ENCODE measurements around the gene OSBPL10.

OSBPL10 gene

GRCh38 chr3:31765871-31766270 is 215.2 kb downstream of the OSBPL10 start:
- DNase-seq (ENCODE audit: low read depth), result no peak
- no peak for TF ChIP-seq CTCF (conservative IDR thresholded peaks at IDR 0.05; ENCODE audit: low read depth, low read length)

GRCh38 chr3:31763731-31764130 is 217.3 kb downstream of the OSBPL10 start:
- no peak for TF ChIP-seq CTCF (conservative IDR thresholded peaks at IDR 0.05; ENCODE audit: low read depth, low read length)
- no peak overlapping the region for H3K4me3 ChIP-seq (ENCODE audit: low read depth, low read length)
- no peak for DNase-seq (ENCODE audit: low read depth)

More at GRCh38 chr3:31765871-31766270, 215.2 kb downstream of the OSBPL10 start:
- no peak overlapping the region for H3K4me3 ChIP-seq (ENCODE audit: low read depth, low read length)

GRCh38 chr3:31762888-31763351 is 218.1 kb downstream of the OSBPL10 start:
- TF ChIP-seq CTCF (conservative IDR thresholded peaks at IDR 0.05; ENCODE audit: low read depth, low read length), result no peak
- H3K4me3 ChIP-seq (ENCODE audit: low read depth, low read length), result no peak overlapping the region
- DNase-seq (ENCODE audit: low read depth), result no peak

- no peak for DNase-seq (ENCODE audit: low read depth)
- no peak overlapping the region for H3K4me3 ChIP-seq (ENCODE audit: low read depth, low read length)
- no peak for TF ChIP-seq CTCF (conservative IDR thresholded peaks at IDR 0.05; ENCODE audit: low read depth, low read length)
Observed at GRCh38 chr3:31762097-31762764, 218.8 kb downstream of the OSBPL10 start.

- H3K4me3 ChIP-seq (ENCODE audit: low read depth, low read length), result no peak overlapping the region
- no peak for DNase-seq (ENCODE audit: low read depth)
- TF ChIP-seq CTCF (conservative IDR thresholded peaks at IDR 0.05; ENCODE audit: low read depth, low read length), result no peak
Observed at GRCh38 chr3:31760654-31761053, 220.4 kb downstream of the OSBPL10 start.

GRCh38 chr3:31758322-31758965 is 222.6 kb downstream of the OSBPL10 start:
- no peak for DNase-seq (ENCODE audit: low read depth)
- TF ChIP-seq CTCF (conservative IDR thresholded peaks at IDR 0.05; ENCODE audit: low read depth, low read length), result no peak
- no peak overlapping the region for H3K4me3 ChIP-seq (ENCODE audit: low read depth, low read length)

Data from choroid plexus epithelial cell (primary cell).